ENCODE data around the gene PIAS4. TPM values are rescaled to one million over a fixed set of nuclear protein-coding genes. Genes with fewer than 3 reads are reported as not detected.

The PIAS4 gene
- total RNA-seq, 1 experiment from 2014 or later = 15.9 TPM

GRCh38 chr19:4071610-4072009 is 64.1 kb downstream of the PIAS4 start:
- DNase-seq (ENCODE audit: low read depth) = no peak

DNA sequence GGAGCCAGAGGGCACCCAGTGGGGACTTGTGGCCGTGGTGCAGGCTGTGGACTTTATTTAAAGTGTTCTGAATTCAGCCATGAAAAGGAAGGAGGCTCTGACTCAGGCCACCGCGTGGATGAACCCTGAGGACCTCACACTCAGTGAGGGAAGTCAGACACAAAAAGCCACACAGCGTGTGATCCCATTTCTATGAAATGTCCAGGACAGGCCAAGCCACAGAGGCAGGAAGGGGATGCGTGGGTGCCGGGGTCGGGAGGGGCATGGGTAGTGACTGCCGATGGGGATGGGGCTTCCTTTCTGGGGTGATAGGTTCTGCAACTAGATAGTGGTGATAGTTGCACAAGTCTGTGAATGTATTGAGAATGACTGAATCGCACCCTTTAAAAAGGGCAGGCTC is 67.8 kb downstream of the PIAS4 start:
- peak; percentile 25 for DNase-seq (ENCODE audit: low read depth)

GRCh38 chr19:4077007-4077374 is 69.5 kb downstream of the PIAS4 start:
- DNase-seq (ENCODE audit: low read depth) = no peak

GRCh38 chr19:4077800-4078684 is 70.5 kb downstream of the PIAS4 start:
- peak; percentile 60 for DNase-seq (ENCODE audit: low read depth)

GRCh38 chr19:4080473-4080872 is 72.9 kb downstream of the PIAS4 start:
- DNase-seq (ENCODE audit: low read depth) = no peak

DNA sequence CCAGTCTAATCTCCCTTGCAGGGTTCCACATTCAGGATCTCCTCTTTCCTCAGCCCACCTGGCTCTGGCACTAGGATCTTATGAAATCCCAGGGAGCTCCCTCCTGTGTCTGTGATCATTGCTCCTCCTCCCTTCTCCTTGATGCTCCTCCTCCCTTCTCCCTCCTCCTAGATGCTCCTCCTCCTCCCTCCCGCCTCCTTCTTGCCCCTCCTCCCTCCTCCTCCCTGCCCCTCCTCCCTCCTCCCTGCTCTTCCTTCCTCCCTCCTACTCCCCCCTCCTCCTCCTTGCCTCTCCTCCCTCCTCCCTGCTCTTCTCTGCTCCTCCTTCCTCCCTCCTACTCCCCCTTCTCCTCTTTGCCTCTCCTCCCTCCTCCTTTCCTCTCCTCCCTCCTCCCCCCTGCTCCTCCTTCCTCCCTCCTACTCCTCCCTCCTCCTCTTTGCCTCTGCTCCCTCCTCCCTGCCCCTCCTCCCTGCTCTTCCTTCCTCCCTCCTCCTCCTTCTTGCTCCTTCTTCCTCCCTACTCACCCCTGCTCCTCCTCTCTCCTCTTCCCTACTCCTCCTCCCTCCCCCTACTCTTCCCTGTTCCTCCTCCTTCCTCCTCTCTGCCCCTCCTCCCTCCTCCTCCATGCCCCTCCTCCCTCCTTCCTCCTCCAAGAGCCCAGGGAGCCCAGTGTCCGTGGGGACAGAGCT is 74.0 kb downstream of the PIAS4 start:
- peak; percentile 24 for DNase-seq (ENCODE audit: low read depth)

DNA sequence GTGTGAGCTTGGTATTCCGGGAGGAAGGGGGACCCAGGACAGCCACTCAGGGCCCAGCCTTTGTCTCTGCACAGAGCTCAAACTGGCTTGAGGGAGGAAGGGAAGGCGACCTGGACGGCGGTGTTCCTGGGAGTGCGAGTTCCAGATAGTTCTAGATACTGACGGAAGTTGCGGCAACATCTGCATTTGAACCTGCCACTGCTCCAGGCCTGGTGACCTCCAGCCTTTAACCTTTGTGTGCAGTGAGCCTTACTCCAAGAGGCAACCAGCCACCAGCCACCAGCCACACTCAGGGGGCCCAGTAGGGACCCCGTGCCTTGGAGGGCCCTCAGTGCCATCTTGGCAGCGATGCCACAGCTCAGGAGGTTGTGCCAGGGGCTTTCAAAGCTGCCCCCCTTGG is 74.6 kb downstream of the PIAS4 start:
- no peak for DNase-seq (ENCODE audit: low read depth)

DNA sequence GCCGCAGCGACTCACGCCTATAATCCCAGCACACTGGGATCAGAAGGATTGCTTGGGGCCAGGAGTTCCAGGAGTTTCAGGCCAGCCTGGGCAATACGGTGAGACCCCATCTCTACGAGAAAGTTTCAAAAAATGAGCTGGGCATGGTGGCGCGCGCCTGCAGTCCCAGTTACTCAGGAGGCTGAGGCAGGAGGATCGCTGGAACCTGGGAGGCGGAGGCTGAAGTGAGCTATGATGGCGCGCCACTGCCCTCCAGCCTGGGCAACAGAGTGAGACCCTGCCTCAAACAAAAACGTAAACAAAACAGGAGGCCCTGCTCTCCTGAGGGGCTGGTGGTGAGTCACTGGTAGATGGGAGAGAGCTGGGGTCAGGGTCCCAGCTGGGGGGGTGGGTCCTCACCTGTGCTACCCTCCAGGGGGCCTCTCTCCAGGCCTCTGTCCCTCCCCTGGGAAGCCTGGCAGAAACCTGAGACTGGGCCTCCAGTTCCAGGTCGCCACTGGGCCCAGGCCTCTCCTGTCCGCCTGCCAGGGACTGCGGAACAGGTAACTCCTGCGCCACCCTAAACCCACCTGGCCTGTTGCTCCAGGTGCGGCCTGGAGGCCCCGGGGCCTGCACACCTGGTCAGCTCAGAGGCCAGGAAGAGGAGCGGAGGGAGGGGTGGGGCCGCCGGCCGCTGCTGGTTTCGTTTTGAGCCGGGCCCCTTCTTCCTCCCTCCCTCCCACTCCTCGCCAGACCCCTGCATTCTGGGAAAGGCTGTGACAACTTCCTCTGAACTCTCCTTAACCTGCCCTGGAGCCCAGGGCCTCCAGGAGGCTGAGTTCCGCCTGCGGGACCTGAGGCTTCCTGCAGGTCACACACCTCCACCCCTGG is 76.4 kb downstream of the PIAS4 start:
- no peak for DNase-seq (ENCODE audit: low read depth)

DNA sequence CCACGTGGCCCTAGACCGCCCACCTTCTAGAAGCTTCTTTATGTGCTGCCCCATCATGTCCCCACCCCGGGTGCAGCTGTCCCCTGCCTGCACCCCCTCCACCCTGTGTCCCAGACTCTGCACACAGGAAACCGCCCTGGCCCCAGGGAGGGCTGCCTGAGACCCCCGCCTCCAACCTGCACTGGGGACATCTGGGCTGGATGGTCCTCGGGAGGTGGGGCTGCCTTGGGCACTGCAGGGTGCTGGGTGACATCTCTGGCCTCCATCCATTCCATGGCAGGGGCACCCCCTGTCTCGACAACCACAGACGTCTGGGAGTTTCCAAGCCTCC is 77.0 kb downstream of the PIAS4 start:
- DNase-seq (ENCODE audit: low read depth) = no peak

DNA sequence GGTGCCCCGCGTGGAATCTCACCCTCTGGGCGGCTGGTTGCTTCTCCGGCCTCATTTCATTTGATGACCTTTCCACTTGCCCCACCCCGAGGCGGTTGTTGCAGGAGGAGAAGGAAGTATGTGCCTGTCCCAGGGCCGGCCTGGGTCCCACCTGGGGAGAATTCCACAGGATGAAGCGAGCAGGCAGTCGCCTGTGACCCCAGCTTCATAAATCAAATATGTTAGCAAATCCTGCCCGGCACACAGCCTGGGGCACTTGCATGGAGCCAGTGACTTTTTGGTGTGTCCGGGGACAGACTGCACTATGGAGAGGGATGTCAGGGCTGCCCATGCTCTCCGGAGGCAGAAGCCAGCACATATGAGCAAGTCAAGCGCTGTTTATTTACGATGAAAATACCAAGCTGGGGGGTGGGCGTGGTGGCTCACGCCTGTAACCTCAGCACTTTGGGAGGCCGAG is 78.9 kb downstream of the PIAS4 start:
- DNase-seq (ENCODE audit: low read depth) = peak; percentile 28

DNA sequence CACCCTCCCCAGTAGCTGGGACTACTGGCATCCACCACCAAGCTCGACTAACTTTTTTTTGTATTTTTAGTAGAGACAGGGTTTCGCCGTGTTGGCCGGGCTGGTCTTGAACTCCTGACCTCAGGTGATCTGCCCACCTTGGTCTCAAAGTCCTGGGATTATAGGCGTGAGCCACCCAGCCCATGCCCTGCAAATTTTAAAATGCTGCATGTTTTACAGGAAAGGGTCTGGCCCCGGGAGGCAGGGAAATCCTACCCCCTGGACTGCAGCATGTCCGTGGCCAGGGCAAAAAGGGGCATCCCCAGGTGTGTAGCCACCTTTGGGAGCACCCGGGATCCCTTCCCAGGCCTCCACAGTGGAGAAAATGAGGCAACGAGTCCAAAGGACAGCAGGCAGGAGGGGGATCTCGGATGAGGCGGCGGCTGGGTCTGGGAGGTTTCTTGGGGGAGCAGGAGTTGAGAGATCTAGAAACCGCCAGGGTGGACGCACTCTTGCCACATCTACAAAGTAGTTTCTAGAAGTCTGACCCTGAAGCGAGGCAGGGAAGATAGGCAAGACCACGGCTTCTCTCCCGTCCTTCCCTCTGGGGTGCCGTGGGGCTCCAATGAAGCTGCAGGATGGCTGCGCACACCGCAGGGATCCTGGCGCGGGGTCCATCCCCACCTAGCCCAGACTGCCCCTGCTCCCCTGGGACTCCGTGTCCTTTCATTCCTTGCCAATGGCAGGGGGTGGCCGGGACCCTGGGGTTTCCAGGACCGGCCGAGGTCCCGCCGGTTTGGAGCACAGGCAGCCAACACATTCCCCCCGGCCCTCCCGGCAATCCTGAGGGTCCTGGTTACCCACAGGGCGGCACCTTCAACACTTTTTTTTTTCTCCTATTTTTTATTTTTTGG is 80.5 kb downstream of the PIAS4 start:
- no peak for DNase-seq (ENCODE audit: low read depth)

- DNase-seq (ENCODE audit: low read depth) = no peak
Measured at GRCh38 chr19:4088975-4089374, 81.4 kb downstream of the PIAS4 start.

Other genes with a start within 250 kb of the PIAS4 start
- gene APBA3, start 246.0 kb upstream of the PIAS4 start, total RNA-seq (2014; rRNA removed; shearing (Covaris generic)) = 5.8 and 15.0 TPM in 2 replicates
- 90.7 and 103 TPM in 2 replicates for gene MRPL54, start 245.1 kb upstream of the PIAS4 start, total RNA-seq (2014; rRNA removed; shearing (Covaris generic))
- not detected in 2 replicates for gene RAX2, start 235.5 kb upstream of the PIAS4 start, total RNA-seq (2014; rRNA removed; shearing (Covaris generic))
- not detected in 2 replicates for gene MATK, start 221.4 kb upstream of the PIAS4 start, total RNA-seq (2014; rRNA removed; shearing (Covaris generic))
- gene ZFR2, start 138.7 kb upstream of the PIAS4 start, total RNA-seq (2014; rRNA removed; shearing (Covaris generic)) = not detected in 2 replicates
- not detected in 2 replicates for gene ATCAY, start 127.1 kb upstream of the PIAS4 start, total RNA-seq (2014; rRNA removed; shearing (Covaris generic))
- gene NMRK2, start 74.7 kb upstream of the PIAS4 start, total RNA-seq (2014; rRNA removed; shearing (Covaris generic)) = not detected in 2 replicates
- 54.1 and 74.7 TPM in 2 replicates for gene DAPK3, start 36.6 kb upstream of the PIAS4 start, total RNA-seq (2014; rRNA removed; shearing (Covaris generic))
- 579 and 603 TPM in 2 replicates for gene EEF2, start 22.3 kb upstream of the PIAS4 start, total RNA-seq (2014; rRNA removed; shearing (Covaris generic))
- 4.3 and 10.2 TPM in 2 replicates for gene ZBTB7A, start 59.2 kb downstream of the PIAS4 start, total RNA-seq (2014; rRNA removed; shearing (Covaris generic))
- gene MAP2K2, start 116.4 kb downstream of the PIAS4 start, total RNA-seq (2014; rRNA removed; shearing (Covaris generic)) = 126 and 134 TPM in 2 replicates
- not detected in 2 replicates for gene CREB3L3, start 145.9 kb downstream of the PIAS4 start, total RNA-seq (2014; rRNA removed; shearing (Covaris generic))
- 11.5 and 28.4 TPM in 2 replicates for gene SIRT6, start 174.8 kb downstream of the PIAS4 start, total RNA-seq (2014; rRNA removed; shearing (Covaris generic))
- gene ANKRD24, start 175.0 kb downstream of the PIAS4 start, total RNA-seq (2014; rRNA removed; shearing (Covaris generic)) = under 0.01 and 0.12 TPM in 2 replicates
- 0.39 and 1.1 TPM in 2 replicates for gene EBI3, start 221.8 kb downstream of the PIAS4 start, total RNA-seq (2014; rRNA removed; shearing (Covaris generic))
- 20.3 and 22.3 TPM in 2 replicates for gene YJU2, start 239.3 kb downstream of the PIAS4 start, total RNA-seq (2014; rRNA removed; shearing (Covaris generic))

Measured in RPMI7951 (cell line).